GM19035 (cell line): ENCODE measurements around the gene SLC27A5.
"Not testable (repeated sequence)": the region's sequence is repeated elsewhere in the genome, so short reads cannot be mapped to it uniquely, and the experiment has no call there.

Experiments used
- ATAC-seq: cut with Tn5 transposase; IDR thresholded peaks from one replicate; pipeline ENCODE4 v1.9.1; 2021; ENCODE audit not compliant: unreplicated experiment

The SLC27A5 gene

GRCh38 chr19:58471736-58472135, 40.1 kb downstream of the SLC27A5 start:
- ATAC-seq = no peak

GRCh38 chr19:58470837-58471543, 40.8 kb downstream of the SLC27A5 start:
- not testable (repeated sequence) for ATAC-seq

GRCh38 chr19:58469241-58470013, 42.4 kb downstream of the SLC27A5 start:
- no peak for ATAC-seq

GRCh38 chr19:58468216-58468839, 43.5 kb downstream of the SLC27A5 start:
- ATAC-seq = no peak

GRCh38 chr19:58466760-58467589, 44.8 kb downstream of the SLC27A5 start, which contains the start of gene ZNF324:
ZNF324 (plus strand) TSS chr19:58467080; CDS start chr19:58469186, 2,106 bp downstream.
- peak; percentile 89 for ATAC-seq

GRCh38 chr19:58466089-58466759, 45.6 kb downstream of the SLC27A5 start:
- ATAC-seq = peak; percentile 16

GRCh38 chr19:58460039-58460438, 51.8 kb downstream of the SLC27A5 start:
- ATAC-seq = no peak

GRCh38 chr19:58456111-58456510, 55.7 kb downstream of the SLC27A5 start:
- ATAC-seq = no peak

GRCh38 chr19:58455306-58455705, 56.5 kb downstream of the SLC27A5 start:
- ATAC-seq = no peak

GRCh38 chr19:58453743-58454142, 58.0 kb downstream of the SLC27A5 start:
- no peak for ATAC-seq

GRCh38 chr19:58451358-58452101, 60.3 kb downstream of the SLC27A5 start, which contains the start of gene ZNF324B:
ZNF324B (plus strand) TSS chr19:58451622; CDS start chr19:58453702, 2,080 bp downstream.
- ATAC-seq = peak; percentile 95

- no peak for ATAC-seq
Observed at GRCh38 chr19:58450856-58451357, 60.9 kb downstream of the SLC27A5 start.

- not testable (repeated sequence) for ATAC-seq
Observed at GRCh38 chr19:58449980-58450379, 61.8 kb downstream of the SLC27A5 start.

- not testable (repeated sequence) for ATAC-seq
Observed at GRCh38 chr19:58448860-58449259, 62.9 kb downstream of the SLC27A5 start.
